GM12878 (cell line): ENCODE data around the gene GALNTL6. TPM values are rescaled to one million over a fixed set of nuclear protein-coding genes. Genes with fewer than 3 reads are reported as not detected.

Experiments
- ATAC-seq: fragments of 200-7000 bp; cut with Tn5 transposase; 3 replicates; pipeline ENCODE4 v1.9.1; 2020; ENCODE audit warnings: mild to moderate bottlenecking, moderate library complexity
- BruUV-seq: library from RNA; stranded (reverse); fragments of 400-500 nt; replicated peaks from 2 replicates; lab custom pipeline; 2021; lab: Mats Ljungman, UMichigan
- CTCF ChIA-PET: fragments of 300-600 bp; sonication (Branson Sonifier 250); formaldehyde crosslinking; extraction: SDS; loops from one replicate; lab custom pipeline; 2021; ENCODE audit warnings: inconsistent platforms; lab: Yijun Ruan, JAX
- POLR2A ChIA-PET: fragments of 350-600 bp; formaldehyde crosslinking; extraction: SDS; loops from one replicate; lab custom pipeline; 2021; ENCODE audit warnings: inconsistent platforms; lab: Charles Lee
- RAD21 ChIA-PET: fragments of 300-600 bp; sonication (Branson Sonifier 250); formaldehyde crosslinking; loops from one replicate; lab custom pipeline; 2023; ENCODE audit warnings: antibody characterized with exemption; ENCODE audit not compliant: unreplicated experiment; lab: Charles Lee
- SMC1A ChIA-PET: fragments of 300-600 bp; sonication (Branson Sonifier 250); formaldehyde crosslinking; loops from one replicate; lab custom pipeline; 2023; ENCODE audit not compliant: unreplicated experiment, uncharacterized antibody; lab: Charles Lee
- DNase-seq: peaks from one replicate; pipeline ENCODE4 v3.0.0-alpha.2; 2011; ENCODE audit warnings: low read depth, low spot score
- FAIRE-seq: peaks from 3 replicates; lab custom pipeline; 2011; peaks lifted over from hg19 to GRCh38; lab: Jason Lieb, UNC
- H2AFZ ChIP-seq: 2 replicates; pipeline ENCODE4 v1.6.0; 2011; ENCODE audit warnings: low read depth, low read length, control low read depth; ENCODE audit not compliant: control insufficient read depth
- H3K27ac ChIP-seq: 2 replicates; pipeline ENCODE4 v1.5.1; 2011; ENCODE audit warnings: control low read depth; ENCODE audit not compliant: control insufficient read depth, insufficient read depth
- H3K27me3 ChIP-seq, 2 experiments: replicated peaks in 1 of 2; 2 replicates each; pipeline versions ENCODE4 v1.6.0 to v1.6.1; 2011; ENCODE audit warnings: low read length in 1 of 2; ENCODE audit not compliant: control insufficient read depth in 2 of 2, insufficient read depth in 2 of 2
- H3K36me3 ChIP-seq, 2 experiments: 2 replicates each; pipeline ENCODE4 v1.5.1; 2011; ENCODE audit warnings: low read length in 1 of 2; ENCODE audit not compliant: control insufficient read depth in 2 of 2, insufficient read depth in 2 of 2
- H3K4me1 ChIP-seq: 2 replicates; pipeline ENCODE4 v1.6.1; 2011; ENCODE audit warnings: mild to moderate bottlenecking, low read length, moderate library complexity, mixed read lengths; ENCODE audit not compliant: control insufficient read depth, insufficient read depth
- H3K4me2 ChIP-seq: 2 replicates; pipeline ENCODE4 v1.6.0; 2011; ENCODE audit warnings: control low read depth; ENCODE audit not compliant: control insufficient read depth, insufficient read depth
- H3K4me3 ChIP-seq: fragments of 200-600 bp; sonication (generic); 2 replicates; pipeline ENCODE4 v1.5.1; 2016
- H3K79me2 ChIP-seq: 2 replicates; pipeline ENCODE4 v1.6.0; 2011; ENCODE audit warnings: low read length; ENCODE audit not compliant: control insufficient read depth, insufficient read depth
- H3K9ac ChIP-seq: 2 replicates; pipeline ENCODE4 v1.8.0; 2011; ENCODE audit warnings: low read length, control low read depth, mixed read lengths; ENCODE audit not compliant: control insufficient read depth, insufficient read depth
- H3K9me3 ChIP-seq: replicated peaks from 3 replicates; pipeline ENCODE4 v1.5.1; 2011; ENCODE audit warnings: mild to moderate bottlenecking, low read length; ENCODE audit not compliant: control insufficient read depth, insufficient read depth
- H4K20me1 ChIP-seq: 2 replicates; pipeline ENCODE4 v1.6.0; 2011; ENCODE audit not compliant: control insufficient read depth, insufficient read depth
- ATF7 ChIP-seq: fragments of 450-650 bp; IDR thresholded peaks from 2 replicates; pipeline ENCODE4 v1.6.1; 2016; ENCODE audit warnings: low read depth, mild to moderate bottlenecking
- BCL11A ChIP-seq: IDR thresholded peaks from 2 replicates; pipeline ENCODE4 v1.6.1; 2011; ENCODE audit warnings: low read depth, low read length
- BMI1 ChIP-seq: fragments of 450-650 bp; IDR thresholded peaks from 2 replicates; pipeline ENCODE4 v1.6.1; 2016; ENCODE audit warnings: mild to moderate bottlenecking, moderate library complexity, borderline replicate concordance
- CBFB ChIP-seq: IDR thresholded peaks from 2 replicates; pipeline ENCODE4 v1.6.1; 2016; ENCODE audit warnings: antibody characterized with exemption, low read depth
- E2F8 ChIP-seq: fragments of 450-650 bp; IDR thresholded peaks from 2 replicates; pipeline ENCODE4 v1.6.1; 2018; ENCODE audit warnings: mild to moderate bottlenecking, low read depth, moderate library complexity; ENCODE audit not compliant: partially characterized antibody
- GABPA ChIP-seq: IDR thresholded peaks from 2 replicates; pipeline ENCODE4 v1.6.1; 2014; ENCODE audit warnings: antibody characterized with exemption, low read depth, mild to moderate bottlenecking, inconsistent platforms
- MYC ChIP-seq: IDR thresholded peaks from 2 replicates; pipeline ENCODE4 v1.6.1; 2011; ENCODE audit warnings: mild to moderate bottlenecking, low read length, moderate library complexity, inconsistent platforms; ENCODE audit not compliant: insufficient read depth, insufficient replicate concordance, insufficient read length, severe bottlenecking
- SMC3 ChIP-seq: IDR thresholded peaks from 2 replicates; pipeline ENCODE4 v1.6.1; 2011; ENCODE audit warnings: low read length, improper control_type of control experiment, borderline replicate concordance
- ZNF217 ChIP-seq: fragments of 450-650 bp; IDR thresholded peaks from 2 replicates; pipeline ENCODE4 v1.6.1; 2017; ENCODE audit warnings: antibody characterized with exemption, mild to moderate bottlenecking
- ZNF24 ChIP-seq: fragments of 450-650 bp; IDR thresholded peaks from 2 replicates; pipeline ENCODE4 v1.6.1; 2017; ENCODE audit warnings: antibody characterized with exemption, mild to moderate bottlenecking
- WGBS: methylation state at CpG from one replicate; pipeline ENCODE4 v1.1.6; 2016; ENCODE audit warnings: low lambda C conversion rate; ENCODE audit not compliant: insufficient replicate concordance, insufficient coverage; ENCODE audit errors: missing lambda C conversion rate; 5-methylcytosine and 5-hydroxymethylcytosine counted together
- in situ Hi-C: fragments of 300-500 bp; cut with MboI; formaldehyde crosslinking; loops from 9 replicates; pipeline ENCODE4 v1.14.3; 2018; ENCODE audit warnings: mixed read lengths
- intact Hi-C: fragments of 100-400 bp; cut with micrococcal nuclease; formaldehyde crosslinking; loops from one replicate; pipeline ENCODE4 v1.14.2; 2022; ENCODE audit not compliant: unreplicated experiment
- polyA plus RNA-seq, 11 experiments: library from polyadenylated mRNA; depleted of rRNA in 4 of 11; unstranded in 6 of 11; stranded (reverse) in 5 of 11; fragments of >200 nt; fragmentation: Nextera tagmentation in 4 of 11; fragmentation: Illumina TruSeq in 1 of 11; extraction: Ambion mirVana in 4 of 11; extraction: Trizol in 1 of 11; gene quantifications; 1 replicate in 1 of 11; 2 replicates in 10 of 11; pipeline versions ENCODE4 v1.2.1 to v1.2.3, GENCODE V29; 2011 to 2016; ENCODE audit warnings: inconsistent platforms in 2 of 11, missing spikeins in 2 of 11, low read depth in 1 of 11
- total RNA-seq, 4 experiments: library from RNA; depleted of rRNA in 3 of 4; stranded (reverse); fragments of >200 nt in 3 of 4; fragmentation: Illumina TruSeq in 1 of 4; extraction: Trizol in 1 of 4; gene quantifications; 2 replicates each; pipeline versions ENCODE4 v1.2.1 to v1.2.3, GENCODE V29; 2013 to 2021

Gene GALNTL6
- total and polyA plus RNA-seq, 10 of the 15 experiments (the other 5 are each of a cell fraction or from before 2014, with no cell fraction given), result 0.01 to 0.29 TPM; not detected in 8

- ChIA-PET SMC1A (interaction anchor here (1.0 kb wide), 1 partner anchor 17 kb away, joined by 4 read pairs; no protein-coding TSS in a partner anchor), RAD21 (no interaction called here), POLR2A (no interaction called here), CTCF (no interaction called here)
- H3K9me3 ChIP-seq, result no peaks in the 10 kb centered on the region
- 65% methylated on average over 3 of the region's 3 CpGs for WGBS
- H2AFZ ChIP-seq, result no peak overlapping the region
- H3K36me3 ChIP-seq, result no peaks in the 10 kb centered on the region
- intact Hi-C loops (no loop called here), in situ Hi-C loops (no loop called here)
- TF ChIP-seq BCL11A (no peak), GABPA (no peak), E2F8 (no peak), ZNF217 (no peak), ZNF24 (no peak), BMI1 (no peak), SMC3 (no peak), CBFB (no peak), ATF7 (no peak), MYC (no peak)
- no TSS peak for BruUV-seq
- FAIRE-seq (no peak), DNase-seq (no peak), ATAC-seq (no peak)
- H3K27me3 ChIP-seq, result no peaks in the 10 kb centered on the region
- H4K20me1 ChIP-seq, result no peaks in the 10 kb centered on the region
- no peak overlapping the region for H3K9ac ChIP-seq
- no peaks in the 10 kb centered on the region for H3K4me1 ChIP-seq
- H3K79me2 ChIP-seq, result no peaks in the 10 kb centered on the region
- no peak overlapping the region for H3K4me2 ChIP-seq
- no peak overlapping the region for H3K27ac ChIP-seq
- no peak overlapping the region for H3K4me3 ChIP-seq
These were observed 734.5 kb downstream of the GALNTL6 start for GRCh38 chr4:172547724-172548123.
